ENCODE measurements around the gene SNX30. TPM values are rescaled to one million over a fixed set of nuclear protein-coding genes. Genes with fewer than 3 reads are reported as not detected.
A peak's percentile ranks its signal among the peaks of the same experiment; 100 is the strongest.

Gene SNX30
- total RNA-seq, 4 donors from 2014 or later = 18.2 to 46.4 (median 26.2) TPM

- no peak for DNase-seq
- H3K36me3 ChIP-seq = peaks cover 0 to 16% (median 0%) of the 10 kb centered on the region in 3 donors
- TF ChIP-seq CTCF (IDR thresholded peaks at IDR 0.05) (no peak), POLR2A (IDR thresholded peaks at IDR 0.05) (no peak)
Observed at GRCh38 chr9:112848316-112849151, 98.0 kb downstream of the SNX30 start.

GRCh38 chr9:112849363-112849922 is 98.9 kb downstream of the SNX30 start:
- TF ChIP-seq POLR2A (IDR thresholded peaks at IDR 0.05) (no peak), CTCF (IDR thresholded peaks at IDR 0.05) (no peak)
- Histone ChIP-seq H3K9me3 (no peaks in the 10 kb centered on the region), H3K36me3 (peaks cover 0 to 16% (median 0%) of the 10 kb centered on the region in 3 donors), H3K27me3 (no peaks in the 10 kb centered on the region), H3K4me3 (no peak overlapping the region), H3K27ac (no peak overlapping the region), H3K4me1 (peaks cover 0 to 8% (median 0%) of the 10 kb centered on the region in 4 donors)
- peak in 1 of 3 donors; percentile 2 for DNase-seq

More at GRCh38 chr9:112848316-112849151, 98.0 kb downstream of the SNX30 start:
- Histone ChIP-seq H3K4me3 (no peak overlapping the region), H3K27me3 (no peaks in the 10 kb centered on the region), H3K4me1 (peaks cover 0 to 9% (median 0%) of the 10 kb centered on the region in 4 donors), H3K9me3 (no peaks in the 10 kb centered on the region), H3K27ac (no peak overlapping the region)

- no peak for TF ChIP-seq POLR2A (IDR thresholded peaks at IDR 0.05)
- TF ChIP-seq CTCF (IDR thresholded peaks at IDR 0.05) = no peak
- no peaks in the 10 kb centered on the region for H3K27me3 ChIP-seq
- H3K4me3 ChIP-seq = no peak overlapping the region
- H3K27ac ChIP-seq = no peak overlapping the region
- H3K4me1 ChIP-seq = no peaks in the 10 kb centered on the region
- DNase-seq = peak in 1 of 3 donors; percentile 7
- H3K36me3 ChIP-seq = peaks cover 0 to 16% (median 0%) of the 10 kb centered on the region in 3 donors
- H3K9me3 ChIP-seq = no peaks in the 10 kb centered on the region
Observed at GRCh38 chr9:112850840-112851239, 100.3 kb downstream of the SNX30 start.

GRCh38 chr9:112852741-112853504 is 102.4 kb downstream of the SNX30 start:
- H3K27me3 ChIP-seq = no peaks in the 10 kb centered on the region
- peak in 1 of 3 donors; percentile 33 for DNase-seq
- H3K9me3 ChIP-seq = no peaks in the 10 kb centered on the region
- no peaks in the 10 kb centered on the region for H3K4me1 ChIP-seq
- H3K36me3 ChIP-seq = peaks cover 0 to 16% (median 0%) of the 10 kb centered on the region in 3 donors
- H3K4me3 ChIP-seq = no peak overlapping the region
- H3K27ac ChIP-seq = no peak overlapping the region
- TF ChIP-seq POLR2A (IDR thresholded peaks at IDR 0.05) (no peak), CTCF (IDR thresholded peaks at IDR 0.05) (no peak)

GRCh38 chr9:112853882-112854585 is 103.5 kb downstream of the SNX30 start:
- Histone ChIP-seq H3K27ac (no peak overlapping the region), H3K4me3 (no peak overlapping the region), H3K36me3 (peaks cover 0 to 16% (median 0%) of the 10 kb centered on the region in 3 donors), H3K9me3 (no peaks in the 10 kb centered on the region), H3K27me3 (no peaks in the 10 kb centered on the region), H3K4me1 (no peaks in the 10 kb centered on the region)
- DNase-seq = peak in 1 of 3 donors; percentile 23
- TF ChIP-seq POLR2A (IDR thresholded peaks at IDR 0.05) (no peak), CTCF (IDR thresholded peaks at IDR 0.05) (no peak)

Measured in Peyer's patch (tissue), 4 donors.